Measurements from ENCODE around the gene ANKRD36.
"Not testable (repeated sequence)": the region's sequence is repeated elsewhere in the genome, so short reads cannot be mapped to it uniquely, and the experiment has no call there.

Gene ANKRD36

GRCh38 chr2:97166548-97166947 is 53.6 kb downstream of the ANKRD36 start:
- H3K36me3 ChIP-seq (ENCODE audit: insufficient read depth, low read length); H3K4me1 ChIP-seq (ENCODE audit: insufficient read depth, low read length); H3K9ac ChIP-seq (ENCODE audit: low read length); H3K4me3 ChIP-seq (ENCODE audit: low read depth in 1 of 2, low read length in 2 of 2); H3K27ac ChIP-seq (ENCODE audit: low read depth, low read length); H3K9me3 ChIP-seq (ENCODE audit: low read length); H3K27me3 ChIP-seq (ENCODE audit: control insufficient read depth in 1 of 2, insufficient read depth in 2 of 2, low read length in 2 of 2): not testable (repeated sequence)

- H3K4me3 ChIP-seq (ENCODE audit: low read depth in 1 of 2, low read length in 2 of 2); H3K9ac ChIP-seq (ENCODE audit: low read length); H3K27ac ChIP-seq (ENCODE audit: low read depth, low read length); H3K9me3 ChIP-seq (ENCODE audit: low read length); H3K4me1 ChIP-seq (ENCODE audit: insufficient read depth, low read length); H3K36me3 ChIP-seq (ENCODE audit: insufficient read depth, low read length); H3K27me3 ChIP-seq (ENCODE audit: control insufficient read depth in 1 of 2, insufficient read depth in 2 of 2, low read length in 2 of 2): not testable (repeated sequence)
Measured at GRCh38 chr2:97167938-97168337, 55.0 kb downstream of the ANKRD36 start.

- not testable (repeated sequence) for H3K27ac ChIP-seq (ENCODE audit: low read depth, low read length); H3K9me3 ChIP-seq (ENCODE audit: low read length); H3K36me3 ChIP-seq (ENCODE audit: insufficient read depth, low read length); H3K9ac ChIP-seq (ENCODE audit: low read length); H3K4me3 ChIP-seq (ENCODE audit: low read depth in 1 of 2, low read length in 2 of 2); H3K27me3 ChIP-seq (ENCODE audit: control insufficient read depth in 1 of 2, insufficient read depth in 2 of 2, low read length in 2 of 2); H3K4me1 ChIP-seq (ENCODE audit: insufficient read depth, low read length)
Measured at GRCh38 chr2:97168583-97168982, 55.6 kb downstream of the ANKRD36 start.

DNA sequence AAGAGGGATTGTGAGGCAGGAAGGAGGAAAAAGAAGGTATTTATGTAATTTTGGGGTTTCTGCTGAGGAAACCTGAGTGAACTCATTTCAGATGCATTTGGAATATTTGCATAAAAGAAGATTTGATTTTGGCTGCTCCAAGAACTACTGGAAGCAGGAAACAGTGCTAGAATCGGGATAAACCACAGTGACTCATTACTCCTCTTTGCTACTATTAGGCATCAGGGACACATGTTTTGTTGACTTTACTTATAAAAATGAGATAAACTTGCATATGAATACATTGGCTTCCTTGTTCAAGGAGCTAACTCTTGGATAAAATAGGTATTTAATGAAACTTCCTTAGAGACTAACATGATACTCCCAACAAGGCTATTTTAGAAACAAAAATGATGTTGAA is 67.4 kb downstream of the ANKRD36 start:
- not testable (repeated sequence) for H3K36me3 ChIP-seq (ENCODE audit: insufficient read depth, low read length); H3K9ac ChIP-seq (ENCODE audit: low read length); H3K4me1 ChIP-seq (ENCODE audit: insufficient read depth, low read length); H3K4me3 ChIP-seq (ENCODE audit: low read depth in 1 of 2, low read length in 2 of 2); H3K9me3 ChIP-seq (ENCODE audit: low read length); H3K27ac ChIP-seq (ENCODE audit: low read depth, low read length); H3K27me3 ChIP-seq (ENCODE audit: control insufficient read depth in 1 of 2, insufficient read depth in 2 of 2, low read length in 2 of 2)

DNA sequence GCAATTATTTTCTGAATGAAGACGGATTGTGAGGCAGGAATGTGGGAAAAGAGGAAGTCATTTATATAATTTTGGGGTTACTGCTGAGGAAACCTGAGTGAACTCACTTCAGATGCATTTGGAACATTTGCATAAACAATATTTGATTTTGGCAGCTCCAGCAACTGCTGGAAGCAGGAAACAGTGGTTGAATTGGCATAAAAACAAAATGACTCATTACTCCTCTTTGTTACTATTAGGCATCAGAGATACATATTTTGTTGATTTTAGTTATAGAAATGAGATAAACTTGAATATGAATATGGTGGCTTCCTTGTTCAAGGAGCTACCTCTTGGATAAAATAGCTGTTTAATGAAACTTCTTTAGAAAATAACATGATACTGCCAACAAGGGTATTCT is 82.4 kb downstream of the ANKRD36 start:
- H3K9ac ChIP-seq (ENCODE audit: low read length); H3K27me3 ChIP-seq (ENCODE audit: control insufficient read depth in 1 of 2, insufficient read depth in 2 of 2, low read length in 2 of 2); H3K27ac ChIP-seq (ENCODE audit: low read depth, low read length); H3K4me3 ChIP-seq (ENCODE audit: low read depth in 1 of 2, low read length in 2 of 2); H3K4me1 ChIP-seq (ENCODE audit: insufficient read depth, low read length); H3K9me3 ChIP-seq (ENCODE audit: low read length): not testable (repeated sequence)
- peaks cover 42% of the 10 kb centered on the region for H3K36me3 ChIP-seq (ENCODE audit: insufficient read depth, low read length)

DNA sequence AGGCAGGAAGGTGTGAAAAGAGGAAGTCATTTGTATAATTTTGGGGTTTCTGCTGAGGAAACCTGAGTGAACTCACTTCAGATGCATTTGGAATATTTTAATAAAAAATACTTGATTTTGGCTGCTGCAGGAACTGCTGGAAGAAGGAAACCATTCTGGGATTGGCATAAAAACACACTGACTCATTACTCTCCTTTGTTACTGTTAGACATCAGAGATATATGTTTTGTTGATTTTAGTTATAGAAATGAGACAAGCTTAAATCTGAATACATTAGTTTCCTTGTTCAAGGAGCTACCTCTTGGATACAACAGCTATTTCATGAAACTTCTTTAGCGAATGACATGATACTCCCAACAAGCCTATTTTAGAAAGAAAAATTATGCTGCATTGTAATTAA is 84.3 kb downstream of the ANKRD36 start:
- not testable (repeated sequence) for H3K4me1 ChIP-seq (ENCODE audit: insufficient read depth, low read length); H3K27ac ChIP-seq (ENCODE audit: low read depth, low read length); H3K9ac ChIP-seq (ENCODE audit: low read length); H3K9me3 ChIP-seq (ENCODE audit: low read length); H3K27me3 ChIP-seq (ENCODE audit: control insufficient read depth in 1 of 2, insufficient read depth in 2 of 2, low read length in 2 of 2); H3K4me3 ChIP-seq (ENCODE audit: low read depth in 1 of 2, low read length in 2 of 2)
- peaks cover 35% of the 10 kb centered on the region for H3K36me3 ChIP-seq (ENCODE audit: insufficient read depth, low read length)

- H3K4me3 ChIP-seq (ENCODE audit: low read depth in 1 of 2, low read length in 2 of 2); H3K4me1 ChIP-seq (ENCODE audit: insufficient read depth, low read length); H3K9ac ChIP-seq (ENCODE audit: low read length); H3K27ac ChIP-seq (ENCODE audit: low read depth, low read length); H3K9me3 ChIP-seq (ENCODE audit: low read length); H3K27me3 ChIP-seq (ENCODE audit: control insufficient read depth in 1 of 2, insufficient read depth in 2 of 2, low read length in 2 of 2): not testable (repeated sequence)
- H3K36me3 ChIP-seq (ENCODE audit: insufficient read depth, low read length), result peaks cover 31% of the 10 kb centered on the region
Measured at GRCh38 chr2:97200887-97201286, 87.9 kb downstream of the ANKRD36 start.

GRCh38 chr2:97202643-97203250 is 89.8 kb downstream of the ANKRD36 start:
- H3K9me3 ChIP-seq (ENCODE audit: low read length); H3K4me1 ChIP-seq (ENCODE audit: insufficient read depth, low read length); H3K4me3 ChIP-seq (ENCODE audit: low read depth in 1 of 2, low read length in 2 of 2); H3K9ac ChIP-seq (ENCODE audit: low read length); H3K27ac ChIP-seq (ENCODE audit: low read depth, low read length); H3K27me3 ChIP-seq (ENCODE audit: control insufficient read depth in 1 of 2, insufficient read depth in 2 of 2, low read length in 2 of 2): not testable (repeated sequence)
- H3K36me3 ChIP-seq (ENCODE audit: insufficient read depth, low read length), result peaks cover 22% of the 10 kb centered on the region

DNA sequence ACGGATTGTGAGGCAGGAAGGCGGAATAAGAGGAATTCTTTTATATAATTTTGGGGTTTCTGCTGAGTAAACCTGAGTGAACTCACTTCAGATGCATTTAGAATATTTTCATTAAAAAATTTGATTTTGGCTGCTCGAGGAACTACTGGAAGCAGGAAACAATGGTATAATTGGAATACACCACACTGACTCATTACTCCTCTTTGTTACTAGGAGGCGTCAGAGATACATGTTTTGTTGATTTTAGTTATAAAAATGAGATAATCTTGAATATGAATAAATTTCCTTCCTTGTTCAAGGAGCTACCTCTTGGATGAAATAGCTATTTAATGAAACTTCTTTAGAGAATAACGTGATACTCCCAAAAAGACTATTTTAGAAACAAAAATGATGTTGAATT is 97.4 kb downstream of the ANKRD36 start:
- Histone ChIP-seq H3K9me3 (ENCODE audit: low read length) (no peaks in the 10 kb centered on the region), H3K27me3 (ENCODE audit: control insufficient read depth in 1 of 2, insufficient read depth in 2 of 2, low read length in 2 of 2) (no peaks in the 10 kb centered on the region), H3K27ac (ENCODE audit: low read depth, low read length) (no peak overlapping the region), H3K36me3 (ENCODE audit: insufficient read depth, low read length) (peaks cover 11% of the 10 kb centered on the region), H3K4me3 (ENCODE audit: low read depth in 1 of 2, low read length in 2 of 2) (no peak overlapping the region), H3K4me1 (ENCODE audit: insufficient read depth, low read length) (no peaks in the 10 kb centered on the region), H3K9ac (ENCODE audit: low read length) (no peak overlapping the region)

GRCh38 chr2:97215025-97215424 is 102.1 kb downstream of the ANKRD36 start:
- not testable (repeated sequence) for H3K4me1 ChIP-seq (ENCODE audit: insufficient read depth, low read length); H3K36me3 ChIP-seq (ENCODE audit: insufficient read depth, low read length); H3K27ac ChIP-seq (ENCODE audit: low read depth, low read length); H3K27me3 ChIP-seq (ENCODE audit: control insufficient read depth in 1 of 2, insufficient read depth in 2 of 2, low read length in 2 of 2); H3K9me3 ChIP-seq (ENCODE audit: low read length); H3K9ac ChIP-seq (ENCODE audit: low read length); H3K4me3 ChIP-seq (ENCODE audit: low read depth in 1 of 2, low read length in 2 of 2)

- H3K36me3 ChIP-seq (ENCODE audit: insufficient read depth, low read length); H3K9me3 ChIP-seq (ENCODE audit: low read length); H3K27ac ChIP-seq (ENCODE audit: low read depth, low read length); H3K4me3 ChIP-seq (ENCODE audit: low read depth in 1 of 2, low read length in 2 of 2); H3K27me3 ChIP-seq (ENCODE audit: control insufficient read depth in 1 of 2, insufficient read depth in 2 of 2, low read length in 2 of 2); H3K9ac ChIP-seq (ENCODE audit: low read length); H3K4me1 ChIP-seq (ENCODE audit: insufficient read depth, low read length): not testable (repeated sequence)
Measured at GRCh38 chr2:97230848-97231585, 118.1 kb downstream of the ANKRD36 start.

- not testable (repeated sequence) for H3K9me3 ChIP-seq (ENCODE audit: low read length); H3K4me1 ChIP-seq (ENCODE audit: insufficient read depth, low read length); H3K4me3 ChIP-seq (ENCODE audit: low read depth in 1 of 2, low read length in 2 of 2); H3K36me3 ChIP-seq (ENCODE audit: insufficient read depth, low read length); H3K27me3 ChIP-seq (ENCODE audit: control insufficient read depth in 1 of 2, insufficient read depth in 2 of 2, low read length in 2 of 2); H3K27ac ChIP-seq (ENCODE audit: low read depth, low read length); H3K9ac ChIP-seq (ENCODE audit: low read length)
Measured at GRCh38 chr2:97232981-97233380, 120.0 kb downstream of the ANKRD36 start.

Measured in muscle layer of colon (tissue), 2 donors.